ENCODE results near the gene PHTF1. TPM values are rescaled to one million over a fixed set of nuclear protein-coding genes. Genes with fewer than 3 reads are reported as not detected.

PHTF1 gene
- polyA plus RNA-seq, 1 donor from 2014 or later, result 16.7 TPM

DNA sequence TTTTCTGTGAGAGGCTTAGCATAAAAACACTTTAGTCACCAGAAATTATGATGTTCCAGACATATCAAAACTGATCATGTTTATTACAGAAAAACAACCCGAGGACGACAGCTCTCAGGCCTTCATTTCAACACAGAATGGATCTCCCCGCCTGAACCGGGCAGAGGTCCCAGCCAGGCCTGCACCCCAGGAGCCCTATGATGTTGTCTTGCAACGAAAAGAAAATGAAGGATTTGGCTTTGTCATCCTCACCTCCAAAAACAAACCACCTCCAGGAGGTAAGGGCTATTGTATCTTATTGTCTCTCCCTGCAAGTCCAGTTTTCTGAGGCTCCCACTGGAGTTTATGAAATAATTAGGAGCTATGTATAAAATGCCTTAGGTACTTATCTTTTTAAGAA lies 105.5 kb downstream of the PHTF1 start:
- Mint-ChIP-seq H3K4me3 (no peak overlapping the region), H3K9me3 (peaks cover 0 to 2% (median 0%) of the 10 kb centered on the region in 3 donors), H3K27me3 (no peaks in the 10 kb centered on the region), H3K36me3 (no peaks in the 10 kb centered on the region), H3K27ac (no peak overlapping the region), H3K4me1 (no peaks in the 10 kb centered on the region)

DNA sequence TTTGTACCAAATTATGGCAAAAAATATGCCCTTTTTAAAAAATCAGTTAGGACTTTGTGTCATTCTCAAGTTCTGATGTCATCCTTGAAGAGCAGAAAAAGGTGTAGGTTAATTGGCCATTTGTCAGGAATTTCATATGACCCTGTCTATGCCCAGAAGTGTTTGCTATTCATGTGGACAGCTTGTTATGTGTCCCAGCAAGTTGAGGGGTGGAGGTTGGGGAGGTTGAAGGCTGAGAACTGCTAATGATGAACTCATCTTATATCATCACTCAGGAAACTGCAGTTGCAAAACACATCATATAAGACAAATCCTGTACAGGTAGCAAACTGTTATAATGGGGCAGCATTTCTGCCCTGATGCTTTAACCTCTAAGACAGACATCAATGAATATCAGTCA lies 106.5 kb downstream of the PHTF1 start:
- no peaks in the 10 kb centered on the region for H3K4me1 Mint-ChIP-seq
- no peak overlapping the region for H3K4me3 Mint-ChIP-seq
- H3K27ac Mint-ChIP-seq, result no peak overlapping the region
- no peaks in the 10 kb centered on the region for H3K27me3 Mint-ChIP-seq
- H3K36me3 Mint-ChIP-seq, result no peaks in the 10 kb centered on the region
- peaks cover 0 to 2% (median 0%) of the 10 kb centered on the region in 3 donors for H3K9me3 Mint-ChIP-seq

DNA sequence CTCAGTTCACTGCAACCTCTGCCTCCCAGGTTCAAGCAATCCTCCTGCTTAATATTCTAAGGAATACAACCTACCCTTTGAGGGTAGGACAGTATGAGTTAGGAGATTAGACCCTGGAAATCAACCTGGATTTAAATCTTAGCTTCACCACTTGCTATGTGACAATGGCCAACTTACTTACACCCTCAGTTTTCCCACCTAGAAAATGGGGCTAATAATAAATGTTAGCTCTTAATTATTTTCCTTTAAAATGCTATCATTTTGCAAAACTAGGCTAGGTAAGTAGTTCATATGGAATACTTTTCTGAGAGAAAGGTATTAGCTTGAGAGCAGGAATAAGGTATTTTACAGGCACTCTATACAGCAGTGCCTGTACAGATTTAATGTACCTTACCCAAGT lies 110.8 kb downstream of the PHTF1 start:
- H3K4me3 Mint-ChIP-seq, result no peak overlapping the region
- H3K27ac Mint-ChIP-seq, result no peak overlapping the region
- no peaks in the 10 kb centered on the region for H3K4me1 Mint-ChIP-seq
- H3K36me3 Mint-ChIP-seq, result peaks cover 1% of the 10 kb centered on the region
- peaks cover 0 to 2% (median 0%) of the 10 kb centered on the region in 3 donors for H3K9me3 Mint-ChIP-seq
- no peaks in the 10 kb centered on the region for H3K27me3 Mint-ChIP-seq

DNA sequence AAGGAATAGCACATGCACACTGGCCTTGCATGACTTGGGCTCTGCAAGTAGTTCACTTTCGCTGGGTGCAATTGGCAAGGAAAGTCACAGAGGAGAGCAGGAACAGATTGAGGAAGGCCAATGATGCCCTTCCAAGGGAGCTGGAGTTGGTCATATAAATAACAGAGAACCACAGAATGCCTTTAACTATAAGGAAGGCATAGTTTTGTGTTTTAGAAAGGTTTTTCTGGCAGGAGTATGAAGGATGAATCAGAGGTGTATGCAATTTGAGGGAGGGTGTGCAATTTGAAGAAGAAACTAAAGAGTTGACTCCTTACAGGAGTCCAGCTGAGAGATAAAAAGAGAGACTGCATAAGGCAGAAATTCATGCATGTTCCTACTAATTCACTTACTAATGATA lies 112.1 kb downstream of the PHTF1 start:
- Mint-ChIP-seq H3K27ac (no peak overlapping the region), H3K4me1 (no peaks in the 10 kb centered on the region), H3K4me3 (no peak overlapping the region), H3K9me3 (no peaks in the 10 kb centered on the region), H3K36me3 (peaks cover 1% of the 10 kb centered on the region), H3K27me3 (no peaks in the 10 kb centered on the region)

Other genes starting within 250 kb of the PHTF1 start
- 36.6 TPM for gene RSBN1, start 53.0 kb upstream of the PHTF1 start, polyA plus RNA-seq
- gene PTPN22, start 112.2 kb upstream of the PHTF1 start, polyA plus RNA-seq, result 41.1 TPM
- not detected for gene BCL2L15, start 128.1 kb upstream of the PHTF1 start, polyA plus RNA-seq
- gene AP4B1, start 145.3 kb upstream of the PHTF1 start, polyA plus RNA-seq, result 13.2 TPM
- 3.6 TPM for gene DCLRE1B, start 145.8 kb upstream of the PHTF1 start, polyA plus RNA-seq
- gene HIPK1, start 169.8 kb upstream of the PHTF1 start, polyA plus RNA-seq, result 6.1 TPM
- not detected for gene OLFML3, start 220.0 kb upstream of the PHTF1 start, polyA plus RNA-seq